ENCODE results near the gene ZP1. TPM values are rescaled to one million over a fixed set of nuclear protein-coding genes. Genes with fewer than 3 reads are reported as not detected.

ZP1 gene
- total RNA-seq, 4 donors from 2014 or later, result 0.34 to 10.0 (median 1.5) TPM; not detected in 1

- no peak for TF ChIP-seq CTCF (IDR thresholded peaks at IDR 0.05; ENCODE audit: low read depth)
Measured at GRCh38 chr11:60871378-60872061, 4.2 kb downstream of the ZP1 start.

- no peak for TF ChIP-seq CTCF (IDR thresholded peaks at IDR 0.05; ENCODE audit: low read depth)
Measured at GRCh38 chr11:60872124-60872960, 5.0 kb downstream of the ZP1 start.

GRCh38 chr11:60872961-60873524 lies 5.7 kb downstream of the ZP1 start:
- TF ChIP-seq CTCF (IDR thresholded peaks at IDR 0.05; ENCODE audit: low read depth), result no peak

- TF ChIP-seq CTCF (IDR thresholded peaks at IDR 0.05; ENCODE audit: low read depth), result no peak
Measured at GRCh38 chr11:60873533-60873932, 6.2 kb downstream of the ZP1 start.

GRCh38 chr11:60874421-60875365 lies 7.4 kb downstream of the ZP1 start:
- TF ChIP-seq CTCF (IDR thresholded peaks at IDR 0.05; ENCODE audit: low read depth), result no peak

GRCh38 chr11:60875366-60876167 lies 8.2 kb downstream of the ZP1 start:
- TF ChIP-seq CTCF (IDR thresholded peaks at IDR 0.05; ENCODE audit: low read depth), result no peak
